Right lobe of liver (tissue), 6 donors: ENCODE data around the gene MRPS14. TPM values are rescaled to one million over a fixed set of nuclear protein-coding genes. Genes with fewer than 3 reads are reported as not detected.

Source experiments
- ATAC-seq, 4 donors: fragments of 200-7000 bp; cut with Tn5 transposase; one replicate each; pipeline ENCODE4 v1.9.1; 2020; ENCODE audit warnings: mild to moderate bottlenecking in 4 of 4, moderate library complexity in 4 of 4
- DNase-seq, 3 donors: peaks; one replicate each; pipeline ENCODE4 v3.0.0-alpha.2; 2020
- H3K27ac ChIP-seq, 3 donors: fragments of 200-600 bp; one replicate each; pipeline ENCODE4 v1.8.0; 2022
- H3K27me3 ChIP-seq, 2 donors: fragments of 200-600 bp; one replicate each; pipeline ENCODE4 v1.8.0; 2022
- H3K36me3 ChIP-seq, 4 donors: fragments of 200-600 bp; sonication (generic) in 1 of 4; one replicate each; pipeline versions ENCODE4 v1.5.1 to v1.8.0; 2017 to 2022; ENCODE audit warnings: control low read depth in 1 of 4
- H3K4me1 ChIP-seq, 4 donors: fragments of 200-600 bp; sonication (generic) in 1 of 4; one replicate each; pipeline versions ENCODE4 v1.5.1 to v1.8.0; 2017 to 2022; ENCODE audit warnings: control low read depth in 1 of 4
- H3K4me3 ChIP-seq, 3 donors: fragments of 200-600 bp; one replicate each; pipeline ENCODE4 v1.8.0; 2022
- H3K9me3 ChIP-seq, 4 donors: fragments of 200-600 bp; sonication (generic) in 1 of 4; one replicate each; pipeline versions ENCODE4 v1.5.1 to v1.8.0; 2017 to 2022; ENCODE audit warnings: control low read depth in 1 of 4
- POLR2A ChIP-seq: fragments of 450-650 bp; IDR thresholded peaks from one replicate; pipeline ENCODE4 v1.6.1; 2017; ENCODE audit warnings: antibody characterized with exemption, mild to moderate bottlenecking
- WGBS: methylation state at CpG from one replicate; pipeline ENCODE4 v1.1.6; 2018; ENCODE audit warnings: low coverage, low lambda C conversion rate; ENCODE audit not compliant: insufficient coverage; ENCODE audit errors: missing lambda C conversion rate; 5-methylcytosine and 5-hydroxymethylcytosine counted together
- intact Hi-C, 2 donors: fragments of 100-400 bp; cut with DNase I; formaldehyde crosslinking; loops; one replicate each; pipeline versions ENCODE4 v1.11.2 to v1.14.1; 2022
- total RNA-seq, 6 experiments: library from RNA; depleted of rRNA in 2 of 6; stranded (reverse); fragments of >200 nt in 2 of 6; fragmentation: NEBNext Ultra II Directional in 3 of 6; extraction: Animal tissue kit (Norgen Biotek cat#: 25700) in 3 of 6; gene quantifications; one replicate each; pipeline versions ENCODE4 v1.1.0 to v1.2.4, GENCODE V29; 2016 to 2023
- TF ChIP-seq, protein P1 (sequence below), 4 donors: fragments of 200-600 bp in 3 of 4; fragments of 450-650 bp in 1 of 4; IDR thresholded peaks; one replicate each; pipeline versions ENCODE4 v1.5.1 to v1.8.0; 2016 to 2022; ENCODE audit warnings: antibody characterized with exemption in 4 of 4, mild to moderate bottlenecking in 2 of 4
- donor health status: DM: no; HTN: yes; CAD: no.
- donor health status: DM: no; HTN: no; CAD: no.
- donor health status: DM: no; HTN: no; CAD: no.
- donor health status: DM: no; HTN: yes; CAD: no.
- donor health status: DM: no; HTN: yes; CAD: no.

MRPS14 gene
- total RNA-seq, 6 experiments from 2014 or later, result 9.4 to 22.8 (median 18.8) TPM

DNA sequence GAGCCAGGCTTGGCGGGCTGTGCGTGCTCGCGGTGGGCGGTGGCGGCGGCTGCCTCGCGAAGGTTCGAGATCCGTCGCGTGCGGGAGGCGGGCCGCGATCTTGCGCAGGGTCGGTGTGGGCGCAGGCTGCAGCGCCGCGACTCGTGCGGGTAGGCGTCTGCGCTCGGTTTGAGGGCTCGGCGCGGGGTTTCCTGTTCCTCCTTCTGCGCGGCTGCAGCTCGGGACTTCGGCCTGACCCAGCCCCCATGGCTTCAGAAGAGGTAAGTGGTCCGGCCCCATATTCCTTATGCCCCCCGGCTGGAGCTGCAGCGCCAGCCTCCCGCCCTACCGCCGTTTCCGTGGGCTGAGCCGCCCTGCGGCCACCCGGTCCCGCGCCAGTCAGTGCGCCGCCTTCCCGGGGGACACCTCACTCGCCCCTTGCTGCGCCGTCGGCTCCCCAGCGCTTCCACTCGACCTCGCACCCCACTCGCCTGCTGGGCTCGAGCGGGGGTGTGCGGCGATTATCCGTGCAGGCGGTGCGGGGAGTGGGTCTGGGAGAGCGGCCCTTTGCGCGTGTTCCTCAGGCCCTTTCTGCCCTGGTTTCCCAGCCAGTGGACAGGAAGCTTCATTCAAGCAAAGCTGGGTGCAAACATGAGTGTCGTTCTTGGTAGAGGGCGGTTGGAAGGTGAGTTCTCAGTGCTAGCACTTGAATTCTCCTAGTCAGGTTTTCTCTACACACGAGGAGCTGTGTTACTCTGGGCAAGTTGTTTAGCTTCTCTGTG is 23.1 kb downstream of the MRPS14 start, which contains the start of gene CACYBP:
Gene CACYBP (plus strand): TSS at position 12 of the 761 bp plus-strand sequence. CDS start 234 bp downstream, at position 246.
- peak; percentile 61 to 77 (median 69) for DNase-seq
- no peaks in the 10 kb centered on the region for H3K27me3 ChIP-seq
- intact Hi-C loops, result loop anchor here in 1 of 2 donors (5.0 kb wide), 1 partner anchor 233 kb away; no protein-coding TSS in a partner anchor
- 0% methylated on average over 15 of the region's 71 CpGs for WGBS
- H3K27ac ChIP-seq, result peak within 1 kb of the TSS; percentile 99
- peak; percentile 12 to 28 (median 21) for ATAC-seq
- H3K4me1 ChIP-seq, result peaks cover 0 to 21% (median 3%) of the 10 kb centered on the region in 4 donors
- TF ChIP-seq POLR2A, result no peak
- TF ChIP-seq, protein P1, sequence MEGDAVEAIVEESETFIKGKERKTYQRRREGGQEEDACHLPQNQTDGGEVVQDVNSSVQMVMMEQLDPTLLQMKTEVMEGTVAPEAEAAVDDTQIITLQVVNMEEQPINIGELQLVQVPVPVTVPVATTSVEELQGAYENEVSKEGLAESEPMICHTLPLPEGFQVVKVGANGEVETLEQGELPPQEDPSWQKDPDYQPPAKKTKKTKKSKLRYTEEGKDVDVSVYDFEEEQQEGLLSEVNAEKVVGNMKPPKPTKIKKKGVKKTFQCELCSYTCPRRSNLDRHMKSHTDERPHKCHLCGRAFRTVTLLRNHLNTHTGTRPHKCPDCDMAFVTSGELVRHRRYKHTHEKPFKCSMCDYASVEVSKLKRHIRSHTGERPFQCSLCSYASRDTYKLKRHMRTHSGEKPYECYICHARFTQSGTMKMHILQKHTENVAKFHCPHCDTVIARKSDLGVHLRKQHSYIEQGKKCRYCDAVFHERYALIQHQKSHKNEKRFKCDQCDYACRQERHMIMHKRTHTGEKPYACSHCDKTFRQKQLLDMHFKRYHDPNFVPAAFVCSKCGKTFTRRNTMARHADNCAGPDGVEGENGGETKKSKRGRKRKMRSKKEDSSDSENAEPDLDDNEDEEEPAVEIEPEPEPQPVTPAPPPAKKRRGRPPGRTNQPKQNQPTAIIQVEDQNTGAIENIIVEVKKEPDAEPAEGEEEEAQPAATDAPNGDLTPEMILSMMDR (IDR thresholded peaks at IDR 0.05), result no peak
- no peaks in the 10 kb centered on the region for H3K9me3 ChIP-seq
- H3K36me3 ChIP-seq, result peaks cover 0 to 1% (median 0%) of the 10 kb centered on the region in 4 donors
- peak within 1 kb of the TSS; percentile 76 to 84 (median 78) for H3K4me3 ChIP-seq

DNA sequence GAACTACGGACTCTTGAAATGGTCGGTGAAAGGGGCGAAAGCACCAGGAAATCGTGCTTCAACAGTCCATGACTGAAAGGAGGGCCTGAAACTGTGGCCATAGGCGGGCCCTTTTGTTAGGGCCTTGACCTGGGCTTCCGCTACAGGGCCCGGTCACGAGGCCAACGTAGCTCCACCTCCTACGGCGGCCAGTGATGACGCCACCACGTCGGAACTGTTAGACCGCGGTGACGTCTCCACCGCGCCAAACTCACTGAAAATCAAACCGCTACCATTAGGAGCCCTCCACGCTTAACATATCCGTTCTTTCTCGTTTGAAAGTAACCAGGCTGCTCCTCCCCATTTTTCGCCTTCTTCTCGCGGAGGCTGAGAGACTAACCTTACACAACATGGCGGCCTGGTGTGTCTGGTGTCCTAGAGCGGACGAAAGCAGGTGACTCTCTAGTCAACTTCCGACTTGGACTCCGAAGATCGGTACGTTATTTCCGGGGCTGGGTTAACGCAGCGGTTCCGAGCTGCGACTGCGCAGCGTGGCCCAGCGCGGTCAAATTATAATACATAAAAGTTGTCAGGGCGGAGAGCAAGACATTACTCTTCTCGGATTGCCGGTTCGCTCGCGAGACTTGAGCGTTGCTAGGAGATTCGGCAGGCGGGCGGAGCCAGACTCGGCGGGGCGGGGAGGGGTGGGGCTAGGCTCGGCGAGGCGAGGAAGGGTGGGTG is 23.8 kb downstream of the MRPS14 start:
- peak; percentile 82 to 91 (median 88) for ATAC-seq
- intact Hi-C loops, result loop anchor here in 1 of 2 donors (5.0 kb wide), 1 partner anchor 232 kb away; no protein-coding TSS in a partner anchor
- TF ChIP-seq, protein P1 (IDR thresholded peaks at IDR 0.05), result no peak
- TF ChIP-seq POLR2A, result peak; percentile 97
- no peaks in the 10 kb centered on the region for H3K27me3 ChIP-seq
- peak overlapping the region; percentile 76 to 84 (median 78) for H3K4me3 ChIP-seq
- peak; percentile 99 for DNase-seq
- no peaks in the 10 kb centered on the region for H3K36me3 ChIP-seq
- peak overlapping the region; percentile 99 for H3K27ac ChIP-seq
- H3K9me3 ChIP-seq, result no peaks in the 10 kb centered on the region
- peaks cover 0 to 21% (median 3%) of the 10 kb centered on the region in 4 donors for H3K4me1 ChIP-seq
- 0% methylated on average over 32 of the region's 58 CpGs for WGBS

DNA sequence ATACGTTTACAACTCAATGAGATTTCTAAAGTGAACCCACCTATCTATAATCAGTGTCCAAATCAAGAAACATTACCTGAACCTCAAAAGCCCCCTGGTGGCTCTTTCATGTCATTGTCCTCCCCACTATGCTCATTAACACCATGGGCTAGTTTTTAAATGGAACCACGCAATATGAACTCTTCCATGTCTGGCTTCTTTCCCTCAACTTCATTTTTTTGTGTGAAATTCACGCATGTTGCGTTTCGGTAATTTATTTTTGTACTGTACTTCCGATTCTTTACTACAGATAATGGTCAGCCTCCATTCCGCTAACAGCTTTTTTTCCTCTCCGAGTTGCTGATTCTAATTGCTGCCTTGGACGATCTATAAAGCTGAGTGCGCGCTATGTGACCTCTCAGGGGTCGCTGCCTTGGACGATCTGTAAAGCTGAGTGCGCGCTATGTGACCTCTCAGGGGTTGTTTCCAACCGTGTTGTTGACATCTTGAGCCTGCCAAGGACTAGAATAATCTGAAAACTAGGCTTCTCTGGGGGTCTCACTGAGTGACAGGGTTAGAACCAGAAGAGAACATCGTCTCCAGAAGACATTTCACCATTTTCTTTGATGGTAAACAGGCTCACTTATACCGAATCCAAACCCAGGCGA is 24.5 kb downstream of the MRPS14 start:
- H3K9me3 ChIP-seq, result no peaks in the 10 kb centered on the region
- peak overlapping the region; percentile 99 for H3K27ac ChIP-seq
- ATAC-seq (peak; percentile 30 to 37 (median 34)), DNase-seq (peak in 1 of 3 donors; percentile 57)
- no peaks in the 10 kb centered on the region for H3K27me3 ChIP-seq
- no peaks in the 10 kb centered on the region for H3K36me3 ChIP-seq
- WGBS, result 3% methylated on average over 19 of the region's 19 CpGs
- H3K4me3 ChIP-seq, result peak overlapping the region; percentile 51 to 78 (median 76)
- TF ChIP-seq, protein P1 (IDR thresholded peaks at IDR 0.05), result peak; percentile 71 to 95 (median 78)
- TF ChIP-seq POLR2A, result no peak
- peaks cover 0 to 21% (median 3%) of the 10 kb centered on the region in 4 donors for H3K4me1 ChIP-seq
- intact Hi-C loops, result loop anchor here in 1 of 2 donors (5.0 kb wide), 1 partner anchor 231 kb away; no protein-coding TSS in a partner anchor

GRCh38 chr1:174997041-174997440 is 26.2 kb downstream of the MRPS14 start:
- Histone ChIP-seq H3K9me3 (no peaks in the 10 kb centered on the region), H3K4me3 (no peak overlapping the region), H3K36me3 (no peaks in the 10 kb centered on the region), H3K27me3 (no peaks in the 10 kb centered on the region), H3K4me1 (peaks cover 0 to 13% (median 3%) of the 10 kb centered on the region in 4 donors), H3K27ac (no peak overlapping the region)
- TF ChIP-seq, protein P1 (IDR thresholded peaks at IDR 0.05), result no peak
- no peak for ATAC-seq
- intact Hi-C loops, result loop anchor here in 1 of 2 donors (5.0 kb wide), 1 partner anchor 230 kb away; no protein-coding TSS in a partner anchor
- WGBS, result 92% methylated on average over 3 of the region's 3 CpGs
- no peak for DNase-seq
